ENCODE results near the gene COPS9. TPM values are rescaled to one million over a fixed set of nuclear protein-coding genes. Genes with fewer than 3 reads are reported as not detected.

Gene COPS9
- total and polyA plus RNA-seq, 2 experiments from 2014 or later = 91.7 to 629 TPM

DNA sequence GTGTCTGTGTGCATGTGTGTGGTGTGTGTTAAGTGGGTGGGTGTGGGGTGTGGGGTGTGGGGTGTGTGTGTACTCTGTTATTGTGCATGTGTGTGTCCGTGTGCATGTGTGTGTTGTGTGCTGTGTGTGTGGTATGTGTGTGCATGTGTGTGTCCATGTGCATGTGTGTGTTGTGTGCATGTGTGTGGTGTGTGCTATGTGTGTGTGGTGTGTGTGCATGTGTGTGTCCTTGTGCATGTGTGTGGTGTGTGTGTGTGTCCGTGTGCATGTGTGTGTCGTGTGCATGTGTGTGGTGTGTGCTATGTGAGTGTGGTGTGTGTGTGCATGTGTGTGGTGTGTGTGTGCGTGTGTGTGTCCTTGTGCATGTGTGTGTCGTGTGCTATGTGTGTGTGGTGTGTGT, 11.3 kb upstream of the COPS9 start (continued):
- TF ChIP-seq, protein P1, sequence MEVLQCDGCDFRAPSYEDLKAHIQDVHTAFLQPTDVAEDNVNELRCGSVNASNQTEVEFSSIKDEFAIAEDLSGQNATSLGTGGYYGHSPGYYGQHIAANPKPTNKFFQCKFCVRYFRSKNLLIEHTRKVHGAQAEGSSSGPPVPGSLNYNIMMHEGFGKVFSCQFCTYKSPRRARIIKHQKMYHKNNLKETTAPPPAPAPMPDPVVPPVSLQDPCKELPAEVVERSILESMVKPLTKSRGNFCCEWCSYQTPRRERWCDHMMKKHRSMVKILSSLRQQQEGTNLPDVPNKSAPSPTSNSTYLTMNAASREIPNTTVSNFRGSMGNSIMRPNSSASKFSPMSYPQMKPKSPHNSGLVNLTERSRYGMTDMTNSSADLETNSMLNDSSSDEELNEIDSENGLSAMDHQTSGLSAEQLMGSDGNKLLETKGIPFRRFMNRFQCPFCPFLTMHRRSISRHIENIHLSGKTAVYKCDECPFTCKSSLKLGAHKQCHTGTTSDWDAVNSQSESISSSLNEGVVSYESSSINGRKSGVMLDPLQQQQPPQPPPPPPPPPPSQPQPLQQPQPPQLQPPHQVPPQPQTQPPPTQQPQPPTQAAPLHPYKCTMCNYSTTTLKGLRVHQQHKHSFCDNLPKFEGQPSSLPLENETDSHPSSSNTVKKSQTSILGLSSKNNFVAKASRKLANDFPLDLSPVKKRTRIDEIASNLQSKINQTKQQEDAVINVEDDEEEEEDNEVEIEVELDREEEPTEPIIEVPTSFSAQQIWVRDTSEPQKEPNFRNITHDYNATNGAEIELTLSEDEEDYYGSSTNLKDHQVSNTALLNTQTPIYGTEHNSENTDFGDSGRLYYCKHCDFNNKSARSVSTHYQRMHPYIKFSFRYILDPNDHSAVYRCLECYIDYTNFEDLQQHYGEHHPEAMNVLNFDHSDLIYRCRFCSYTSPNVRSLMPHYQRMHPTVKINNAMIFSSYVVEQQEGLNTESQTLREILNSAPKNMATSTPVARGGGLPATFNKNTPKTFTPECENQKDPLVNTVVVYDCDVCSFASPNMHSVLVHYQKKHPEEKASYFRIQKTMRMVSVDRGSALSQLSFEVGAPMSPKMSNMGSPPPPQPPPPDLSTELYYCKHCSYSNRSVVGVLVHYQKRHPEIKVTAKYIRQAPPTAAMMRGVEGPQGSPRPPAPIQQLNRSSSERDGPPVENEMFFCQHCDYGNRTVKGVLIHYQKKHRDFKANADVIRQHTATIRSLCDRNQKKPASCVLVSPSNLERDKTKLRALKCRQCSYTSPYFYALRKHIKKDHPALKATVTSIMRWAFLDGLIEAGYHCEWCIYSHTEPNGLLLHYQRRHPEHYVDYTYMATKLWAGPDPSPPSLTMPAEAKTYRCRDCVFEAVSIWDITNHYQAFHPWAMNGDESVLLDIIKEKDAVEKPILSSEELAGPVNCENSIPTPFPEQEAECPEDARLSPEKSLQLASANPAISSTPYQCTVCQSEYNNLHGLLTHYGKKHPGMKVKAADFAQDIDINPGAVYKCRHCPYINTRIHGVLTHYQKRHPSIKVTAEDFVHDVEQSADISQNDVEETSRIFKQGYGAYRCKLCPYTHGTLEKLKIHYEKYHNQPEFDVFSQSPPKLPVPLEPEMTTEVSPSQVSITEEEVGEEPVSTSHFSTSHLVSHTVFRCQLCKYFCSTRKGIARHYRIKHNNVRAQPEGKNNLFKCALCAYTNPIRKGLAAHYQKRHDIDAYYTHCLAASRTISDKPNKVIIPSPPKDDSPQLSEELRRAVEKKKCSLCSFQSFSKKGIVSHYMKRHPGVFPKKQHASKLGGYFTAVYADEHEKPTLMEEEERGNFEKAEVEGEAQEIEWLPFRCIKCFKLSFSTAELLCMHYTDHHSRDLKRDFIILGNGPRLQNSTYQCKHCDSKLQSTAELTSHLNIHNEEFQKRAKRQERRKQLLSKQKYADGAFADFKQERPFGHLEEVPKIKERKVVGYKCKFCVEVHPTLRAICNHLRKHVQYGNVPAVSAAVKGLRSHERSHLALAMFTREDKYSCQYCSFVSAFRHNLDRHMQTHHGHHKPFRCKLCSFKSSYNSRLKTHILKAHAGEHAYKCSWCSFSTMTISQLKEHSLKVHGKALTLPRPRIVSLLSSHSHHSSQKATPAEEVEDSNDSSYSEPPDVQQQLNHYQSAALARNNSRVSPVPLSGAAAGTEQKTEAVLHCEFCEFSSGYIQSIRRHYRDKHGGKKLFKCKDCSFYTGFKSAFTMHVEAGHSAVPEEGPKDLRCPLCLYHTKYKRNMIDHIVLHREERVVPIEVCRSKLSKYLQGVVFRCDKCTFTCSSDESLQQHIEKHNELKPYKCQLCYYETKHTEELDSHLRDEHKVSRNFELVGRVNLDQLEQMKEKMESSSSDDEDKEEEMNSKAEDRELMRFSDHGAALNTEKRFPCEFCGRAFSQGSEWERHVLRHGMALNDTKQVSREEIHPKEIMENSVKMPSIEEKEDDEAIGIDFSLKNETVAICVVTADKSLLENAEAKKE (CRISPR knock-in tag; IDR thresholded peaks at IDR 0.05) = no peak
- TF ChIP-seq, protein P2, sequence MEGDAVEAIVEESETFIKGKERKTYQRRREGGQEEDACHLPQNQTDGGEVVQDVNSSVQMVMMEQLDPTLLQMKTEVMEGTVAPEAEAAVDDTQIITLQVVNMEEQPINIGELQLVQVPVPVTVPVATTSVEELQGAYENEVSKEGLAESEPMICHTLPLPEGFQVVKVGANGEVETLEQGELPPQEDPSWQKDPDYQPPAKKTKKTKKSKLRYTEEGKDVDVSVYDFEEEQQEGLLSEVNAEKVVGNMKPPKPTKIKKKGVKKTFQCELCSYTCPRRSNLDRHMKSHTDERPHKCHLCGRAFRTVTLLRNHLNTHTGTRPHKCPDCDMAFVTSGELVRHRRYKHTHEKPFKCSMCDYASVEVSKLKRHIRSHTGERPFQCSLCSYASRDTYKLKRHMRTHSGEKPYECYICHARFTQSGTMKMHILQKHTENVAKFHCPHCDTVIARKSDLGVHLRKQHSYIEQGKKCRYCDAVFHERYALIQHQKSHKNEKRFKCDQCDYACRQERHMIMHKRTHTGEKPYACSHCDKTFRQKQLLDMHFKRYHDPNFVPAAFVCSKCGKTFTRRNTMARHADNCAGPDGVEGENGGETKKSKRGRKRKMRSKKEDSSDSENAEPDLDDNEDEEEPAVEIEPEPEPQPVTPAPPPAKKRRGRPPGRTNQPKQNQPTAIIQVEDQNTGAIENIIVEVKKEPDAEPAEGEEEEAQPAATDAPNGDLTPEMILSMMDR (conservative IDR thresholded peaks at IDR 0.05; ENCODE audit: low read depth in 2 of 2) = no peak

DNA sequence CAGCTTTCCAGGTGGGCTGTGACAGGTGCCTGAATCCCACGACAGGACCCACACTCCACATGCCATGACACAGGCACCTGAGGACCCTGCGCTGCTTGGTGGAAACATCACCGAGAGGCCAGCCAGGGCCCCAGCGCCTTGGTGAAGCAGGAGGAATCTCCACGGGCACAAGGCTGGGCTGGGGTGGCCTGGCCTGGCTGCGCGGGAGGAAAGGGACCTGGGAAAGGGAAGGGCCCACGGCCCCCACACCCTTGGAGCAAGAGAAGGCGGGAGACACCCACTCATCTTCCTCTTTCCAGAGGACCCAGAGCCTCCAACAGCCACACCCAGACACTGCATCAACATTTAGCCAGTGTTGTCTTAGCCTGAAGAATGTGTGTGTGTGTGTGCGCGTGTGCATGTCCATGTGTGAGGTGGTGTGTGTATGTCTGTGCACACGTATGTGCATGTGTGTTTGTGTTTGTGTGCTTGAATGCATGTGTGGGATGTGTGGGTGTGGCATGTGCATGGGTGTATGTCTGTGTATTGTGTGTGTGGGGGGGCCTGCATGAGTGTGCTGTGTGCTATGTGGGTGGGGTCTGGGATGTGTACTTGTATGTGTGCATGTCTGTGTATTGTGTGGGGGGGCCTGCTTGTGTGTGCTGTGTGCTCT, 10.6 kb upstream of the COPS9 start:
- H3K27ac Mint-ChIP-seq = no peak overlapping the region
- no peak overlapping the region for H3K4me3 Mint-ChIP-seq
- no peaks in the 10 kb centered on the region; the same call in 2 of the 3 replicates for H3K4me1 Mint-ChIP-seq
- no peaks in the 10 kb centered on the region for H4K20me1 ChIP-seq (replicated peaks; ENCODE audit: insufficient read depth)
- no peaks in the 10 kb centered on the region; the same call in 1 of the 2 replicates for H3K4me1 ChIP-seq (ENCODE audit: insufficient read depth)
- ATAC-seq (no peak), DNase-seq (ENCODE audit: low spot score) (no peak)
- TF ChIP-seq, protein P3, sequence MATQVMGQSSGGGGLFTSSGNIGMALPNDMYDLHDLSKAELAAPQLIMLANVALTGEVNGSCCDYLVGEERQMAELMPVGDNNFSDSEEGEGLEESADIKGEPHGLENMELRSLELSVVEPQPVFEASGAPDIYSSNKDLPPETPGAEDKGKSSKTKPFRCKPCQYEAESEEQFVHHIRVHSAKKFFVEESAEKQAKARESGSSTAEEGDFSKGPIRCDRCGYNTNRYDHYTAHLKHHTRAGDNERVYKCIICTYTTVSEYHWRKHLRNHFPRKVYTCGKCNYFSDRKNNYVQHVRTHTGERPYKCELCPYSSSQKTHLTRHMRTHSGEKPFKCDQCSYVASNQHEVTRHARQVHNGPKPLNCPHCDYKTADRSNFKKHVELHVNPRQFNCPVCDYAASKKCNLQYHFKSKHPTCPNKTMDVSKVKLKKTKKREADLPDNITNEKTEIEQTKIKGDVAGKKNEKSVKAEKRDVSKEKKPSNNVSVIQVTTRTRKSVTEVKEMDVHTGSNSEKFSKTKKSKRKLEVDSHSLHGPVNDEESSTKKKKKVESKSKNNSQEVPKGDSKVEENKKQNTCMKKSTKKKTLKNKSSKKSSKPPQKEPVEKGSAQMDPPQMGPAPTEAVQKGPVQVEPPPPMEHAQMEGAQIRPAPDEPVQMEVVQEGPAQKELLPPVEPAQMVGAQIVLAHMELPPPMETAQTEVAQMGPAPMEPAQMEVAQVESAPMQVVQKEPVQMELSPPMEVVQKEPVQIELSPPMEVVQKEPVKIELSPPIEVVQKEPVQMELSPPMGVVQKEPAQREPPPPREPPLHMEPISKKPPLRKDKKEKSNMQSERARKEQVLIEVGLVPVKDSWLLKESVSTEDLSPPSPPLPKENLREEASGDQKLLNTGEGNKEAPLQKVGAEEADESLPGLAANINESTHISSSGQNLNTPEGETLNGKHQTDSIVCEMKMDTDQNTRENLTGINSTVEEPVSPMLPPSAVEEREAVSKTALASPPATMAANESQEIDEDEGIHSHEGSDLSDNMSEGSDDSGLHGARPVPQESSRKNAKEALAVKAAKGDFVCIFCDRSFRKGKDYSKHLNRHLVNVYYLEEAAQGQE (IDR thresholded peaks at IDR 0.05; ENCODE audit: unreplicated experiment) = no peak
- no peak for TF ChIP-seq EZH2 (IDR thresholded peaks at IDR 0.05; ENCODE audit: low read depth, unreplicated experiment)
- no peak for TF ChIP-seq ZNF114 (CRISPR knock-in tag; IDR thresholded peaks at IDR 0.05)
- no peaks in the 10 kb centered on the region for H3K79me2 ChIP-seq (replicated peaks; ENCODE audit: insufficient read depth)
- peaks cover 3% of the 10 kb centered on the region; the same call in 1 of the 3 replicates for H3K9me3 Mint-ChIP-seq
- H3K9me2 ChIP-seq (ENCODE audit: insufficient read depth) = no peaks in the 10 kb centered on the region
- no peak overlapping the region for H3K4me3 ChIP-seq
- H3K27me3 ChIP-seq (ENCODE audit: insufficient read depth) = no peaks in the 10 kb centered on the region
- H3F3A ChIP-seq (replicated peaks; ENCODE audit: low read depth) = no peaks in the 10 kb centered on the region
- H3K36me3 ChIP-seq (ENCODE audit: insufficient read depth) = no peaks in the 10 kb centered on the region
- H3K27me3 Mint-ChIP-seq (ENCODE audit: insufficient read depth, low read depth, poor library complexity) = peaks cover 4% of the 10 kb centered on the region
- H3K27ac ChIP-seq (ENCODE audit: low read depth) = no peak overlapping the region
- H3K4me2 ChIP-seq = no peak overlapping the region
- no peaks in the 10 kb centered on the region for H3K36me3 Mint-ChIP-seq (ENCODE audit: low read depth)
- no peak overlapping the region for H2AFZ ChIP-seq

All from GM23338 (cell line).